GM08714 (cell line): ENCODE data around the gene PTPRM.

Source experiments
- H3K4me3 ChIP-seq: fragments of 200-500 bp; sonication (Bioruptor generic); 2 replicates; pipeline ENCODE4 v1.5.1; 2014; ENCODE audit warnings: mild to moderate bottlenecking, low read length, inconsistent platforms
- ZNF274 ChIP-seq: IDR thresholded peaks from 2 replicates; pipeline ENCODE4 v1.6.1; 2012; ENCODE audit warnings: mild to moderate bottlenecking, low read depth, low read length

PTPRM gene

DNA sequence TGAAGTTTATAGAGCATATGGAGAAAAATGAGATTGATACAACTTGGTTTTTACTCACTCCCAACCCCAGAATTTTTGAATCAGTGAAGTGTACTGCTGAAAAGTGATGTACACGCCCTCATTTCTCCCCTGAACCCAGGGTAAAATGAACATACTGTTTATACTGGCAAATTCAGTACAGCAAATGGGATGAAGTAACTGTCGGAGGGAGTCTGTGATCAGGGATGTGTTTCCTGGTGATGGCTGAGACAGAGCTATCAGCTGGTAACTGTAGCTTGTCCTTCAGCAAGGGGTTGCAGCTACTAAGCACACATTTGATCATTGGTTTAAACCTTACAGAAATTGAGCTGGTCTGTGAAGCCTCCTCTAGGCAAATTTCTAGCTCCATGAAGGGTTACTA lies 191.6 kb downstream of the PTPRM start:
- no peak overlapping the region for H3K4me3 ChIP-seq
- TF ChIP-seq ZNF274: no peak

DNA sequence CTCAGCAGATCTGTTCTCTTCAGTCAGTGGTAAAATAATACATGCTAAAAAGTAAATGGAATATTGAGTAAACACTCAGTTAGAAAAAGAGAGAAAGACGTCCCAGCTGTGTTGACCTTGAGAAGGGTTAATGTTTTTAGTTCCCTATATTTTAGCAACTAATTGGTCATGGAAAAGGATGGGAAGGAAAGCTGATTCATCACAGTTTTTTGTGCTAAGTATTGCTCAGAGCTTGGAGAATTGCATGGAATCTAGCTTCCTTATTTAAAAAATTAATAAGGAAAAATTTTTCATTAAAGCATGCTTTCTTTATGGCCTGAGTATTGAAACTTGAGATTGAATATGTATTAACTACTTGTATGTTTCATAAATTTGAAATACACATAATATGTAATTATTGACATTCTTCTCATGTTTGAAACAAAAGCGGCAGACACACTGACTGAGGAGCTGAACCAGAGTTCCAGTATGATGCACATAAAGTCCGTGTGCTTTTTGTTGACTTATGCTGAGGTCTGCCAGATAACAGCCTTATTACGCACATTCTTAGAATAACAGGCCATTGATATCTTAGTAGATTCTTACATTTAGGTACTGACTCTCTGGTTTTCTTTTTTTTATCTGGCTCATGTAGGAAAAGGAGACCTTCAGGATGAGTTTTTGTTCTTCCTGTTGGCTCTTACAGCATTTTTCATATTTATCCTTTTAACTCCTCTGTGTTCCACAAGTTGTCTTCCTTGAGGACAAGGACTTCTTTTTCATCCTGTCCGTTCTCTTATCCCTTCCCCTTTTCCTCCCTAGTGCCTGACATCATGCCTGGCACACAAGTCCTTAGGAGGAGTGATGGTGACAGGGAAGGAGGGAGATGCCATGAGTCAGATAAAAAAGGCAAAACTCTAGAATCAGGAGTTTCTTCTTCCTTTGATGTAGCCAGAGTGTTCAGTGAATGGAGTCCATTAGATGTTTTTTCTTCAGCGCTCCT lies 194.1 kb downstream of the PTPRM start:
- H3K4me3 ChIP-seq: no peak overlapping the region
- no peak for TF ChIP-seq ZNF274

DNA sequence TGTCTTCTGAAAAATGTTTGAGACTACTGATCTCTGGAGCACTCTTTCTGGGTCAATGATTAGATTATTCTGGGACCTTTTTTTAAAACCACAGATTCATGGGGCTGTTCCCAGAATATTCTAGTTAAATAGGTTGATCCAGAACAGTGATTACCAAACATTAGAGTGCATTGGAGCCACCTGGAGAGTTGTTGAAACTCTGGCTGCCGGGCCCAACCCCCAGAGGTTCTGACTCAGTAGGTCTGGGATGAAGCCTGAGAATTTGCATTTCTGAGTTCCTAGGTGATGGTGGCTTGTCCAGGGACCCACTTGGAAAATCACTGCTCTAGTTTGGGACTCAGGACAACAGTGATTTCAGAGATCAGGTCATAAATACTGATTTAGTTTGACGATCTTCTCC lies 197.3 kb downstream of the PTPRM start:
- no peak overlapping the region for H3K4me3 ChIP-seq
- no peak for TF ChIP-seq ZNF274

DNA sequence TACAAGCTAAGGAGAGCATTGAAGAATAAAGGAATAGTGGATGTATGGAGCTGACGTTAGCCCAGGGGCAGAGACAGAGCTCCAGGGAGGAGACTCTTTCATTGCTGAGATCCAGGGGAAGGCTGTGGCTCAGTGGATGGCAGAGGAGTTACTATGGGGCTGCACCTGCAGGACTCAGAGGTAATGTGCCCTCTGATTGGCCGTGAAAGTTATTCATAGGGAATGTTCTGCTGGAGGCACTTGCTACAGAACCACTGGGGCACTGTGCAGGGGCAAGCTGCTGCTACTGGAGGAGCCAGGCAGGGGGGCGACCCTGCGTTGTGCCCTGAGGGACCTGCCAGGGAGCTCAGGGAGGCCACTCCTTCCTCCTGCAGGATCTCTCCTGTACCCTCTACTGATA lies 199.2 kb downstream of the PTPRM start:
- no peak overlapping the region for H3K4me3 ChIP-seq
- TF ChIP-seq ZNF274: no peak

DNA sequence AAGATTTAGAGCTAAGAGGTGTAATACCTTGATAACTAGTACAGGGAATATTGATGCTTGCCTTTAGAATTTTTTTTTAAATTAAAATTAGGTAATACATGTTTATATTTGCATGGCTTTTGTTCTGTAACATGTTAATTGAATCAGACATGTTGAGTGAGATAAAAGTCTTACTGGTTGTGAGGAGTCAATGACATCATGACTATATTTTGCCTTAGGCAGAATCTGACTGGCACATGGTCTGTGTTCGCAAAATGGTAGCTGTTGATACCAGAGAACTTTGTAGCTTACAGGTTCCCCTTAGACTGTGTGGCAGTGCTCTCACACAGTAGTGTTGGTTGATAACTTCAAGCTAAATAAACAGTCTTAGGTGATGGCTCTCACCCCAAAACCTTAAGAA lies 199.7 kb downstream of the PTPRM start:
- H3K4me3 ChIP-seq: no peak overlapping the region
- no peak for TF ChIP-seq ZNF274

DNA sequence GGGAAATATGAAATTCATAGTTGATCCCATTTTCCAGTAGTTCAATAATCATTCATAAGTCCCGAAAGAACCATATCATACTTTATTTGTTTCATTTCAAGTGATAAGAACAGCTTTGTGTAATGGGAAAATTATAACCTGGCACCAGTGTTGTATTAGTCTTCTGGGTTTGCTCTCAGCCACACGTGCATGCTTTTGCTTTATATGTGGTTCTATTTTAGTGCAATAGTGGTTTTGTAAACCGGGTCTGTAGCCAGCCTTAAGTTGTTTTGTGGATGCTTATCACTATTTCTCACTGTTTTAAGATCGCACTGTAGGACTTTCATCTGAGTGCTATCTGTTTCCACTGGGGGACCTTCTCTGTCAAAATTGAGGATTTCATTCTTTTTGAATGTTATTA lies 203.8 kb downstream of the PTPRM start:
- H3K4me3 ChIP-seq: no peak overlapping the region
- no peak for TF ChIP-seq ZNF274

DNA sequence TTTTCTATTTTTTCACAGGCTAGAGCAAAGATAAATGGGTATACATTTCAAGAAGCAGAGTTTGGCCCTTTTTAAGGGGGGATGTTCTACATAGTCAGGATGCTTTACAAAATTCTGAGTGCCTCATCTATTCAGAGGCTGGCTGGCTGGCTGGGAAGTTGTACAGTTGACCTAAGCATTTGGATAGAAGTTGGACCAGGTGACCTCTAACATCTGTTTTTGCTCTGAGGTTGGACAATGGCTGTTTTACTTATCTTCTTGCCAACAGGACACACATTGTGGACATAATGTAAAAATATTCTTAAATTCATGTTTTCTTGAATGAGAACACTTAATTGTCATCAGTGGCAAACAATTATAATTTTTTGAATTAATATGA lies 205.4 kb downstream of the PTPRM start:
- H3K4me3 ChIP-seq: no peak overlapping the region
- TF ChIP-seq ZNF274: no peak

DNA sequence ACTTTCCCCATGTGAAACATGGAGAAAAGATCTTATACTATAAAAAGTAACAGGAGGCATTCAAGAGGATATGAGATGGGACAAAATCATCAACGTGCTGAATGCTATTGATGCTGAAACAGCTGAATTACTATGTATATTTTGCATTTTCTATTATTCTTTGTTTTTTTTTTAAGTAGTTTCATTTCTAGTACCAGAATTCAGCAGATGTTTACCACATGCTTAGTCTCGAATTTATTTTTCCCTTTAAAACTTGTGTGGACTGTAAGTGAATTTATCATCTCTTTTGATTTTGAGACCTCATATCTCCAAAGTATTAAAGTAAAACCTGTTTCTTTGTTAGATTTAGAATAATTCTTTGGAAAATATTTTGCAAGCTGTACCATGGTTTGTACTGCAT lies 205.8 kb downstream of the PTPRM start:
- H3K4me3 ChIP-seq: no peak overlapping the region
- no peak for TF ChIP-seq ZNF274

DNA sequence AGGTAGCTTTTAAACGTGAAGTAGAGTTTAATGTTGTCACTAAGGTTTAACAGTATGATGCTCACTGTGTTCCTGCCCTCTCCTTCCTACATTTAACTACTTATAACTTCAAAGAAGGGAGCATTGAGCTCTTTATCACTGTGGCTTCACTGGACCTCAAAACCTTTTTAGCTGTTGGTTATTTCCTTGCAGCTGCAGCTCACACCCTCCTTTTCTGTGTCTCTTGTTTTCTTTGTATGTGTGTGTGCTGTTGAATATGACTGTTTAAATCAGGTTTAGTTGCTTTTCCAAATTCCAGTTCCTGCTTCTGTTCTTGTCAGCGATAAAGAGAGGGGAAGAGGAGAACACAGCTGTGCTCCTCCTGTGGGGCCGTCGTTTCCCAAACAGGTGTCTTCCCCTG lies 208.0 kb downstream of the PTPRM start:
- H3K4me3 ChIP-seq: no peak overlapping the region
- TF ChIP-seq ZNF274: no peak

DNA sequence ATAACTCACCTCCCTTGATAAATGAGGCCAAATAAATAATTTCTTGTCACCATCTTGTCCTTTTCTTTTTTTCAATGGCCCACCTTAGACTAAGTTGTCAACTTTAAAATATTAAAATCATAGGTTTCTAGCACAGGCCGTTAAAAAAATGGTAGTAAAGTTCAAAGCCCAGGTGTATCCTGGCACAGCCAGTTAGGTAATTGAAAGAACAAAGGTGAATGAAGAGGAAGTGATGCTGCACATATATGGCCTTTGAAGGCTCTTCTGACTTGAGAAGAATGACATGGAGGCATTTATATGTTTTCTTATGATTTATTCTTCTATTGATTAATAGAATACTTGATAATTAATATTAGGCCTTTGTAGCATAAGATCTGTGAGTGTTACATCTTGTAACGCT lies 208.7 kb downstream of the PTPRM start:
- no peak for TF ChIP-seq ZNF274
- no peak overlapping the region for H3K4me3 ChIP-seq

DNA sequence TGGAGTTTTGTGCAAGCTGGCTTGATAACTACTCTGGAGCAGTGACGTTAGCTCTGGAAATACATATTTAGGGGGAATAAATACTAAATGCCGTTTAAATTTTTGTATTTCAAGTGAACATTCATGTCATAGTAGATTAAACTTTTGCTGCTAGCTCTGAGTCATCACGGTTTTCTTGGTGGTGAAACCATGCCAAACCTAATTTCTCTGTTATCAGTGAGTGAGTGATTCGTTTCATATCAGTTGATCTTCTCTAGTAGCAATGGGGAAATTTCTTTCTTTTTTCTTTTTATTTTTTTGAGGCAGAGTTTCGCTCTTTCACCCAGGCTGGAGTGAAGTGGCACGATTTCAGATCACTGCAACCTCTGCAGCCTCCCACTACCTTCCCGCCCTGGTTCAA lies 211.1 kb downstream of the PTPRM start:
- TF ChIP-seq ZNF274: no peak
- H3K4me3 ChIP-seq: no peak overlapping the region

DNA sequence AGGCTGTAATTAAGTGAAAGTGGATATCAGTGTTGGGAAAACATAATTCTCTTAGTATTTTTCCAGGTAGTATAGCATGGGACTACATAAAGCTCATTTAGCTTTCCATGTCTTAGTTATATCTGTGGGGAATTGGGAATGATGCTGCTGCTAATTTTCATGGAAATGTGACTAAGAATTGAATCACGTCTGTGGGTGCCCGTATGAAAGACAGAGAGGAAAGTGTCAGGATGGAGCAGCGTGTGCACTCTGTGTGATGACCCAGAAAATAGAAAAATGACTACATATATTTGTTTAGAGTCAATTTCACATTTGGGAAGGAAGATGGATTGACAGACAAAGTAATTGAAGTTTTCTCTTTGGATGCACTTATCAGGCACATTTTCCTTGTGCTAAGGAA lies 212.1 kb downstream of the PTPRM start:
- no peak for TF ChIP-seq ZNF274

DNA sequence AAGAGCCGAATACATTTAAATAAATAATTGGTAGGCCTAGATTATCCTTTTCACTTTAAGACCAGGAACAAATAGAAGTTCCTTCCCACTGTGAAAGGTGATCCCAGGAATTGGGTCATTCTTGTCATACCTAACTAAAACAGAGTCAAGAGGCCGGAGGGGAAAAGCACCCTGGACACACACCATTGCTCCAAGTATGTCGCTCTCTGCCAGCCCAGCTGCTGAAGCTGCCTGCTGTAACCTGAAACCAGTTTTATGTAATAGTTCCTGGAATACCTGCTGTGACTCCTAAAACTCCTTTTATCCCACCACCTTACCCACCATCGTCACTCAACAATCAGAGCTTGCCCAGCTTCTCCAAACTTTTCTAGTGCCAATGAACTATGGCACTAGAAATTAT lies 217.1 kb downstream of the PTPRM start:
- TF ChIP-seq ZNF274: no peak

More for the DNA sequence above, 212.1 kb downstream of the PTPRM start:
- no peak overlapping the region for H3K4me3 ChIP-seq

DNA sequence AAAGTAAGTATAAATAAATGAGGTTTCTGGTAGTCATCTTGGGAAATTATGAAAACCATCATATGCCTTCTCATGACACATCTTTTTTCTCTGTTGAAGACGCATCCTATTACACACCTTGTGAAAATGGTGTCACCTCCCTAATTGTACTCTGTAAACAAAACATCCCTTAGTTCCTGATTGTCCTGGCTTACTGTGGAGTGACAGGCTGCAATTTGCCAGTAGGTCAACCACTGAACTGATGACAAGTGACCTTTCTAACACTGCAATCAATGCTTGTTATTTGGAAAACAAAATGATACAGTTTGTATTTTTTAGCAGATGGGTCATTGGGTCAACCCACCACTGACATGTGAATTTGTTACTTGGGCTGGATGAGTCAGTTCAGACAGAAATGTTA lies 219.5 kb downstream of the PTPRM start:
- no peak overlapping the region for H3K4me3 ChIP-seq
- no peak for TF ChIP-seq ZNF274

More for the DNA sequence above, 217.1 kb downstream of the PTPRM start:
- no peak overlapping the region for H3K4me3 ChIP-seq

DNA sequence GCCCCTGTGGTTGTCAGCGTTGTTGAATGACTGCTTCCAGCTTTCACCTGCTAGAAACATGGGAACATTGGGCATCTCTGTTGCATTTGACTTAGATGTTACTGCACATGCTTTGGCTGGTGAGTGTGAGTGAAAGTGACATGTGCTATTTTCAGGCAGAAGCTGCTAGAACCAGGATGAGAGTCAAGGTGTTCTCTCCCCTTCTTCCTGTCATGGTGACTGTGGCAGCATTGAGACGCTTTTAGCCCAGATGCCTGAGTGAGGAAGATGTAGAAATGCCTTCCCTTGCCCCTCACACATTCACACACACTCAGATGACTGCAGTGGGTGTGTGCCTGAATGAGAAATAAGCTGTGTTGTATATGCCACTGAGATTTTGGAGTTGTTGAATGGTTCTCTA lies 220.2 kb downstream of the PTPRM start:
- no peak overlapping the region for H3K4me3 ChIP-seq
- TF ChIP-seq ZNF274: no peak
